Upper lobe of left lung (tissue), 6 donors: ENCODE measurements around the gene MCF2L. TPM values are rescaled to one million over a fixed set of nuclear protein-coding genes. Genes with fewer than 3 reads are reported as not detected.

Experiments
- ATAC-seq, 2 donors: fragments of 200-7000 bp; cut with Tn5 transposase; one replicate each; pipeline ENCODE4 v1.9.1; 2022; ENCODE audit warnings: mild to moderate bottlenecking in 2 of 2, moderate library complexity in 2 of 2; ENCODE audit not compliant: low FRiP score in 2 of 2
- DNase-seq, 2 donors: peaks; one replicate each; pipeline ENCODE4 v3.0.0-alpha.2; 2019 to 2020
- H3K27ac ChIP-seq, 4 donors: fragments of 200-600 bp; sonication (generic); one replicate each; pipeline ENCODE4 v1.5.1; 2016 to 2019
- H3K27me3 ChIP-seq, 4 donors: fragments of 200-600 bp; sonication (generic); one replicate each; pipeline ENCODE4 v1.5.1; 2017 to 2019
- H3K36me3 ChIP-seq, 4 donors: fragments of 200-600 bp; sonication (generic); one replicate each; pipeline ENCODE4 v1.5.1; 2016 to 2019
- H3K4me1 ChIP-seq, 4 donors: fragments of 200-600 bp; sonication (generic); one replicate each; pipeline ENCODE4 v1.5.1; 2018 to 2019
- H3K4me3 ChIP-seq, 4 donors: fragments of 200-600 bp; sonication (generic); one replicate each; pipeline ENCODE4 v1.5.1; 2017 to 2019; ENCODE audit warnings: mild to moderate bottlenecking in 2 of 4, moderate library complexity in 1 of 4
- H3K9me3 ChIP-seq, 4 donors: fragments of 200-600 bp; sonication (generic); one replicate each; pipeline ENCODE4 v1.5.1; 2018 to 2019
- CTCF ChIP-seq, 6 experiments: fragments of 450-650 bp in 4 of 6; fragments of 200-600 bp in 2 of 6; sonication (generic) in 2 of 6; IDR thresholded peaks; one replicate each; pipeline ENCODE4 v1.5.1; 2016 to 2019; ENCODE audit warnings: antibody characterized with exemption in 6 of 6
- EP300 ChIP-seq, 4 donors: sonication (generic); formaldehyde crosslinking; IDR thresholded peaks; one replicate each; pipeline ENCODE4 v1.5.1; 2017; ENCODE audit warnings: antibody characterized with exemption in 4 of 4, control low read depth in 2 of 4
- POLR2A ChIP-seq, 4 donors: fragments of 450-650 bp; IDR thresholded peaks; one replicate each; pipeline ENCODE4 v1.5.1; 2016 to 2017; ENCODE audit warnings: antibody characterized with exemption in 4 of 4, mild to moderate bottlenecking in 2 of 4
- POLR2AphosphoS5 ChIP-seq, 2 donors: sonication (generic); formaldehyde crosslinking; IDR thresholded peaks; one replicate each; pipeline ENCODE4 v1.5.1; 2017; ENCODE audit warnings: antibody characterized with exemption in 2 of 2
- WGBS, 2 donors: methylation state at CpG; one replicate each; pipeline ENCODE4 v1.1.5; 2017 to 2018; 5-methylcytosine and 5-hydroxymethylcytosine counted together
- total RNA-seq, 6 donors: library from RNA; depleted of rRNA in 4 of 6; stranded (reverse); fragments of >200 nt in 4 of 6; gene quantifications; one replicate each; pipeline versions ENCODE4 v1.1.0 to v1.2.1, GENCODE V29; 2016 to 2021
- donor health status: DM: no; HTN: no; CAD: no; lungs with moderate emphysema.
- donor health status: DM: no; HTN: yes; CAD: no; lungs with severe emphysema.

MCF2L gene
- total RNA-seq, 6 donors from 2014 or later = 14.3 to 99.5 (median 53.1) TPM

- DNase-seq = peak in 1 of 2 donors; percentile 66
- TF ChIP-seq EP300 (IDR thresholded peaks at IDR 0.05) (no peak), POLR2AphosphoS5 (IDR thresholded peaks at IDR 0.05) (no peak), POLR2A (IDR thresholded peaks at IDR 0.05) (no peak), CTCF (IDR thresholded peaks at IDR 0.05) (no peak)
Observed at GRCh38 chr13:113093580-113094409, 124.8 kb downstream of the MCF2L start.

GRCh38 chr13:113094410-113094800, 125.4 kb downstream of the MCF2L start:
- Histone ChIP-seq H3K27me3 (no peaks in the 10 kb centered on the region), H3K27ac (no peak overlapping the region), H3K9me3 (no peaks in the 10 kb centered on the region), H3K4me3 (no peak overlapping the region), H3K4me1 (no peaks in the 10 kb centered on the region), H3K36me3 (peaks cover 0 to 31% (median 6%) of the 10 kb centered on the region in 4 donors)
- TF ChIP-seq EP300 (IDR thresholded peaks at IDR 0.05) (no peak), CTCF (IDR thresholded peaks at IDR 0.05) (no peak), POLR2A (IDR thresholded peaks at IDR 0.05) (no peak), POLR2AphosphoS5 (IDR thresholded peaks at IDR 0.05) (no peak)
- 89 to 93% methylated on average over 11 to 13 of the region's 14 CpGs for WGBS, 2 donors
- DNase-seq (no peak), ATAC-seq (no peak)

More at GRCh38 chr13:113093580-113094409, 124.8 kb downstream of the MCF2L start:
- ATAC-seq = no peak
- Histone ChIP-seq H3K9me3 (no peaks in the 10 kb centered on the region), H3K4me1 (no peaks in the 10 kb centered on the region), H3K27ac (no peak overlapping the region), H3K27me3 (no peaks in the 10 kb centered on the region), H3K36me3 (peaks cover 0 to 34% (median 8%) of the 10 kb centered on the region in 4 donors), H3K4me3 (no peak overlapping the region)
- 77 to 86% methylated on average over 13 to 25 of the region's 29 CpGs for WGBS, 2 donors

- TF ChIP-seq CTCF (IDR thresholded peaks at IDR 0.05) = no peak
- TF ChIP-seq POLR2AphosphoS5 (IDR thresholded peaks at IDR 0.05) = no peak
- no peak for TF ChIP-seq EP300 (IDR thresholded peaks at IDR 0.05)
- no peak for TF ChIP-seq POLR2A (IDR thresholded peaks at IDR 0.05)
- Histone ChIP-seq H3K27me3 (no peaks in the 10 kb centered on the region), H3K36me3 (peaks cover 0 to 21% (median 4%) of the 10 kb centered on the region in 4 donors), H3K4me1 (no peaks in the 10 kb centered on the region), H3K9me3 (no peaks in the 10 kb centered on the region), H3K4me3 (no peak overlapping the region), H3K27ac (no peak overlapping the region)
- WGBS, 2 donors = 92 to 95% methylated on average over 24 to 25 of the region's 25 CpGs
- DNase-seq = peak in 1 of 2 donors; percentile 59
- ATAC-seq = no peak
Observed at GRCh38 chr13:113095146-113096051, 126.4 kb downstream of the MCF2L start.

GRCh38 chr13:113096052-113096744, 127.2 kb downstream of the MCF2L start:
- Histone ChIP-seq H3K4me1 (no peaks in the 10 kb centered on the region), H3K27ac (no peak overlapping the region), H3K27me3 (no peaks in the 10 kb centered on the region), H3K9me3 (no peaks in the 10 kb centered on the region), H3K4me3 (no peak overlapping the region), H3K36me3 (peaks cover 0 to 13% (median 4%) of the 10 kb centered on the region in 4 donors)
- ATAC-seq (peak in 1 of 2 donors; percentile 12), DNase-seq (peak in 1 of 2 donors; percentile 86)
- TF ChIP-seq POLR2A (IDR thresholded peaks at IDR 0.05) = no peak
- no peak for TF ChIP-seq POLR2AphosphoS5 (IDR thresholded peaks at IDR 0.05)
- TF ChIP-seq CTCF (IDR thresholded peaks at IDR 0.05) = no peak
- TF ChIP-seq EP300 (IDR thresholded peaks at IDR 0.05) = no peak
- 96% methylated on average over 35 to 46 of the region's 61 CpGs for WGBS, 2 donors
